CD4-positive, alpha-beta T cell (primary cell): ENCODE data around the gene GALNT10. TPM values are rescaled to one million over a fixed set of nuclear protein-coding genes. Genes with fewer than 3 reads are reported as not detected.

Source experiments
- ATAC-seq: fragments of 200-7000 bp; cut with Tn5 transposase; one replicate; pipeline ENCODE4 v1.10.0; 2022; ENCODE audit warnings: mild to moderate bottlenecking; ENCODE audit not compliant: poor library complexity
- CTCF ChIA-PET: fragments of 350-600 bp; sonication (Branson Sonifier 250); formaldehyde crosslinking; loops from one replicate; lab custom pipeline; 2021; ENCODE audit warnings: antibody characterized with exemption, inconsistent platforms; lab: Charles Lee
- POLR2A ChIA-PET: fragments of 350-600 bp; sonication (Branson Sonifier 250); formaldehyde crosslinking; loops from one replicate; lab custom pipeline; 2021; ENCODE audit warnings: antibody characterized with exemption, inconsistent platforms; lab: Charles Lee
- DNase-seq, 14 experiments: peaks; one replicate each; pipeline ENCODE4 v3.0.0-alpha.2; 2013 to 2020; ENCODE audit warnings: mixed read lengths in 2 of 14
- H3K27ac ChIP-seq, 2 donors: one replicate each; pipeline versions ENCODE4 v1.5.1 to v1.7.0; 2013; ENCODE audit warnings: low read length in 2 of 2, low read depth in 1 of 2, mild to moderate bottlenecking in 1 of 2
- H3K27me3 ChIP-seq, 2 experiments: 1 replicate in 1 of 2; 2 replicates in 1 of 2; pipeline versions ENCODE4 v1.6.1 to v1.7.0; 2013; ENCODE audit warnings: low read length in 2 of 2, control low read depth in 1 of 2, mild to moderate bottlenecking in 1 of 2, moderate library complexity in 1 of 2; ENCODE audit not compliant: insufficient read depth in 2 of 2, control insufficient read depth in 1 of 2
- H3K36me3 ChIP-seq: one replicate; pipeline ENCODE4 v1.6.1; 2013; ENCODE audit warnings: low read length, control low read depth; ENCODE audit not compliant: insufficient read depth
- H3K4me1 ChIP-seq: one replicate; pipeline ENCODE4 v1.6.1; 2013; ENCODE audit warnings: low read length, control low read depth; ENCODE audit not compliant: insufficient read depth
- H3K4me3 ChIP-seq: one replicate; pipeline ENCODE4 v1.5.1; 2013; ENCODE audit warnings: mild to moderate bottlenecking, low read length, moderate library complexity
- H3K9me3 ChIP-seq, 2 experiments: 1 replicate in 1 of 2; 2 replicates in 1 of 2; pipeline versions ENCODE4 v1.6.1 to v1.7.0; 2013; ENCODE audit warnings: low read length in 2 of 2, mild to moderate bottlenecking in 2 of 2, control low read depth in 1 of 2, moderate library complexity in 1 of 2; ENCODE audit not compliant: control insufficient read depth in 1 of 2, insufficient read depth in 1 of 2
- H3K27ac Mint-ChIP-seq: one replicate; pipeline ENCODE4 v1.8.0; 2020; ENCODE audit warnings: mixed read lengths
- H3K27me3 Mint-ChIP-seq: one replicate; pipeline ENCODE4 v1.8.0; 2021; ENCODE audit warnings: mixed read lengths
- H3K36me3 Mint-ChIP-seq: one replicate; pipeline ENCODE4 v1.8.0; 2021; ENCODE audit warnings: low read depth, mixed read lengths
- H3K4me1 Mint-ChIP-seq: one replicate; pipeline ENCODE4 v1.8.0; 2021; ENCODE audit warnings: low read depth, mixed read lengths
- H3K4me3 Mint-ChIP-seq: one replicate; pipeline ENCODE4 v1.8.0; 2020; ENCODE audit warnings: mild to moderate bottlenecking, mixed read lengths
- H3K9me3 Mint-ChIP-seq: one replicate; pipeline ENCODE4 v1.8.0; 2020; ENCODE audit warnings: mixed read lengths
- CTCF ChIP-seq: fragments of 200-600 bp; IDR thresholded peaks from one replicate; pipeline ENCODE4 v1.8.0; 2022; ENCODE audit warnings: antibody characterized with exemption, mild to moderate bottlenecking
- intact Hi-C, 2 experiments: fragments of 100-400 bp; cut with DNase I in 1 of 2; cut with micrococcal nuclease in 1 of 2; formaldehyde crosslinking; loops; one replicate each; pipeline versions ENCODE4 v1.15.1 to v1.9.0; 2023 to 2025; cut with DNase I, micrococcal nuclease
- total RNA-seq, 174 experiments: library from RNA in 2 of 174; stranded (reverse) in 2 of 174; gene quantifications; one replicate each; pipeline ENCODE4 v1.2.3 and lab custom pipeline; 2021 to 2026

Gene GALNT10
- total RNA-seq, 2 experiments from 2014 or later: 21.7 to 23.0 TPM

- Mint-ChIP-seq H3K4me1 (peaks cover 5% of the 10 kb centered on the region), H3K4me3 (no peak overlapping the region), H3K9me3 (no peaks in the 10 kb centered on the region), H3K27me3 (no peaks in the 10 kb centered on the region), H3K36me3 (peaks cover 45% of the 10 kb centered on the region), H3K27ac (no peak overlapping the region)
- Histone ChIP-seq H3K9me3 (no peaks in the 10 kb centered on the region), H3K27me3 (no peaks in the 10 kb centered on the region), H3K4me3 (no peak overlapping the region), H3K36me3 (peaks cover 9% of the 10 kb centered on the region), H3K4me1 (no peaks in the 10 kb centered on the region), H3K27ac (no peak overlapping the region)
- intact Hi-C loops: no loop called here
- ChIA-PET POLR2A (no interaction called here), CTCF (no interaction called here)
- DNase-seq: no peak
- ATAC-seq: no peak
- no peak for TF ChIP-seq CTCF
Measured at GRCh38 chr5:154393850-154394249, 203.3 kb downstream of the GALNT10 start.

- H3K4me3 ChIP-seq: no peak overlapping the region
- DNase-seq (no peak), ATAC-seq (no peak)
- Mint-ChIP-seq H3K4me1 (peaks cover 5% of the 10 kb centered on the region), H3K27me3 (no peaks in the 10 kb centered on the region), H3K4me3 (no peak overlapping the region), H3K27ac (no peak overlapping the region), H3K36me3 (peaks cover 45% of the 10 kb centered on the region), H3K9me3 (no peaks in the 10 kb centered on the region)
- no peak overlapping the region for H3K27ac ChIP-seq
- ChIA-PET POLR2A (no interaction called here), CTCF (no interaction called here)
- no peaks in the 10 kb centered on the region for H3K4me1 ChIP-seq
- H3K36me3 ChIP-seq: peaks cover 9% of the 10 kb centered on the region
- TF ChIP-seq CTCF: no peak
- no peaks in the 10 kb centered on the region for H3K27me3 ChIP-seq
- no peaks in the 10 kb centered on the region for H3K9me3 ChIP-seq
- intact Hi-C loops: no loop called here
Measured at GRCh38 chr5:154394307-154394706, 203.8 kb downstream of the GALNT10 start.

GRCh38 chr5:154395407-154396106, 205.0 kb downstream of the GALNT10 start:
- no peaks in the 10 kb centered on the region for H3K4me1 ChIP-seq
- POLR2A ChIA-PET: interaction anchor here (1.1 kb wide), 1 partner anchor 9 kb away, joined by 3 read pairs; no protein-coding TSS in a partner anchor

More at GRCh38 chr5:154395407-154396106, 205.0 kb downstream of the GALNT10 start:
- no peak overlapping the region for H3K4me3 ChIP-seq
- H3K27ac ChIP-seq: no peak overlapping the region
- peaks cover 8% of the 10 kb centered on the region for H3K36me3 ChIP-seq
- no peak overlapping the region for H3K4me3 Mint-ChIP-seq
- H3K4me1 Mint-ChIP-seq: peaks cover 5% of the 10 kb centered on the region
- intact Hi-C loops: no loop called here
- H3K9me3 ChIP-seq: no peaks in the 10 kb centered on the region
- H3K36me3 Mint-ChIP-seq: peaks cover 36% of the 10 kb centered on the region
- DNase-seq (no peak), ATAC-seq (no peak)
- no peak overlapping the region for H3K27ac Mint-ChIP-seq
- TF ChIP-seq CTCF: no peak
- CTCF ChIA-PET: no interaction called here
- no peaks in the 10 kb centered on the region for H3K27me3 Mint-ChIP-seq
- H3K9me3 Mint-ChIP-seq: no peaks in the 10 kb centered on the region
- no peaks in the 10 kb centered on the region for H3K27me3 ChIP-seq
